Ramos (cell line): ENCODE results near the gene RO60.

Source experiments
- in situ Hi-C: fragments of 300-500 bp; cut with MboI; formaldehyde crosslinking; loops from one replicate; pipeline ENCODE4 v1.14.3; 2022; ENCODE audit warnings: low sequenced_read_pairs; ENCODE audit not compliant: unreplicated experiment

RO60 gene

GRCh38 chr1:193058529-193059281, 707 bp upstream of the RO60 start:
- in situ Hi-C loops = loop anchor here (25.0 kb wide), 1 partner anchor 446 kb away; no protein-coding TSS in a partner anchor

DNA sequence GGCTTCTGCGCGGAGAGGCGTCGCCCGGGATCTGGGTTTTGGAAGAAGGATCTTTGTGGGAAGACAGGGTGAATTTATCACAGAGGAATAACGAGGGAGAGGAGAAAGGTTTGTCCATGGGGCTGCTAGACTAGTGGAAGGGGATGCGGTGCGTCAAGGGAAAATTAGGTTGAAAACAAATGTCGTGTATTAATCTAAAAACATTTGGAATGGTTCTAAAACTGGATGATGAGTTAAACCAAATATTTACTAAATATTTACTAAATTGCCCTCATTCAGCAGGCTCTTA, 647 bp downstream of the RO60 start:
- in situ Hi-C loops = loop anchor here (25.0 kb wide), 1 partner anchor 448 kb away; no protein-coding TSS in a partner anchor

- in situ Hi-C loops = loop anchor here (25.0 kb wide), 1 partner anchor 448 kb away; no protein-coding TSS in a partner anchor
Observed at GRCh38 chr1:193060406-193060805, 994 bp downstream of the RO60 start.

- in situ Hi-C loops = loop anchor here (25.0 kb wide), 1 partner anchor 449 kb away; no protein-coding TSS in a partner anchor
Observed at GRCh38 chr1:193060938-193061337, 1.5 kb downstream of the RO60 start.

DNA sequence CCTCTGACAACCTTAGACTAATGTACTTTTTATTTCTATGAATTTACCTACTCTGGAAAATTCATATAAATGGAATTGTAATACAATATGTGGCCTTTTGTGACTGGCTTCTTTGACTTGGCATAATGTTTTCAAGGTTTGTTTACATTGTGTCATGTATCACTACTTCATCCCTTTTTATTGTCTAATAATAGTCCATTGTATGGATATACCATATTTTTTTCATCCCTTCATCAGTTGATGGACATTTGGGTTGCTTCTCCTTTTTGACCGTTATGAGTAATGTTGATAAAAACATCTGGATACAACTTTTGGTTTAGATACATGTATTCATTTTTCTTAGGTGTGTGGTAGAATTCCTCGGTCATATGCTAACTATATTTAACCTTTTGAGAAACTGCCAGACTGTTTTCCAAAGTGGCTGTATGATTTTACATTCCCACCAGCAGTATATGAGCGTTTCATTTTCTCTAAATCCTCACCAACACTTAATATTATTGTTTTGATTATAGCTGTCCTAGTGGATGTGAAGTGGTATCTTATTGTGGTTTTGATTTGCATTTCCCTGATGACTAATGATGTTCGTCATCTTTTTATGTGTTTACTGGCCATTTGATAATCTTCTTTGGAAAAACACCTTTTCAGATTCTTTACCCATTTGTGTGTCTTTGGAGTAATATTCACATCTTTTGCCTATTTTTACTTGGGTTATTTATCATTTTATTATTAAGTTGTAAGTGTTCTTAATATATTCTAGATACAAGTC, 3.5 kb downstream of the RO60 start:
- in situ Hi-C loops = loop anchor here (25.0 kb wide), 1 partner anchor 451 kb away; no protein-coding TSS in a partner anchor

DNA sequence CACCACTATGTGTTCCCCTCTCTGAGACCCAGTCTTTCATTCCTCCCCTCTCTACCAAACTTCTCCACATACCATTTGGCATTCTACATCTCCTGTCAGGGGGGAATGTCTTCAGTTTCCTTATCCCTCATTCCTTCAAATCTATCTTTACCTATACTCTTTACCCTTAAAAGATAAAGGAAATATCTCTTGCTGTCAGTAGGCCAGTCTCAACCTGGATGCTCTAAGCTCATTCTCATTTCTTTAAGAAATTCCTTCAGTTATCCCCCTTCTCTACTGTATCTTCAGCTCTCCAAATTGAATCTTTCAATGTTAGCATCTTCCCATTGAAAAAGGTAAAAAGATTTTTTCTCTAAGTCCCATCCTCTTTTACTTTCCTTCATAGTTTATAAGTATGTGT, 6.5 kb downstream of the RO60 start:
- in situ Hi-C loops = loop anchor here (25.0 kb wide), 1 partner anchor 454 kb away; no protein-coding TSS in a partner anchor

DNA sequence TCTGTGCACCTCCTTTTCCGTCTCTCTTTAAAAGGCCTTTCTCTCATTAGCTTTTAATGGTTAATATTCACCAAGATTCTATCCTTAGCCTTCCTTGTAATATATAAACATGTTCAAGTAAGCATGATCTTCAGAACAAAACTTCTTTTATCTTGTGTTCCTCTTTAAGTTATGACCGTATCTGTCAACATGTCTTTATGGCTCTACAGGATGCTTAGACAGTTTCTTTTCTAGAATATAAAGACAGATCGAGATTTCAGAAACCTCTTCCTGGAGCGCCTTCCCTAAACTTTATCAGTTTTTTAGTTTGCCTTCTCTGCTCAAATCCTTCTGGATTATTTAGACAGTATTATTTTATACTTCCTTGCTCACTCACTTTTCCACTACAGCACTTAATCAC, 7.2 kb downstream of the RO60 start:
- in situ Hi-C loops = loop anchor here (25.0 kb wide), 1 partner anchor 454 kb away; no protein-coding TSS in a partner anchor

GRCh38 chr1:193068013-193068412, 8.6 kb downstream of the RO60 start:
- in situ Hi-C loops = loop anchor here (25.0 kb wide), 1 partner anchor 456 kb away; no protein-coding TSS in a partner anchor

DNA sequence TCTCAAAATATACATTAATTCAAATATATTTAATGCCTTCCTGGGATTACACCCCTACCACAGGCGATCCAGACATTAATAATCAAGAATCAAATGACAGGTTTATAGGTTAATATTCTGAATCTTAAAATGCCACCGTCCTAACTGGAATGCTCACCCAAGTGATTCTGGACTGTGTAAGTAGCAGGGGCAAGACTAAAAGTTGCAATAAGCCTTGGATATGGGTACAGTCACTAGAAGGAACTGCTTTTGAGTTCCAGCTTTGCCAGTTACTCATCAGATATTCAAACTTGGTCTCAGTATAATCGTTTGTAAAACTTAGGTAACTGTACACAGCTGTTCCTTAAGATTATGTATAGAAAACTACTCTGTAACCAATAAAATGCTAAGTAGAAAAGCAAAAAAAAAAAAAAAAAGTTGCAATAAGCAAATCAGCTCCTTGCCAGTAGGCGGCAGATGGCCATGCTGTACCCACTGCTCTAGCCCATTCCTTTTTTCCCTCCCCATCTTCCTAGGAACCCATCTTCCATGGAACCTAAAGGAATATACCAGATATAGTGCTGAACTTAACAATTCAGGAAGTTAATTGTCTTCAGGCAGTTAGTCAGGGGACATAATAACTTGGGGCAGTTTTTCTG, 10.5 kb downstream of the RO60 start:
- in situ Hi-C loops = loop anchor here (25.0 kb wide), 1 partner anchor 458 kb away; no protein-coding TSS in a partner anchor

GRCh38 chr1:193070386-193070753, 11.0 kb downstream of the RO60 start:
- in situ Hi-C loops = loop anchor here (25.0 kb wide), 1 partner anchor 458 kb away; no protein-coding TSS in a partner anchor

DNA sequence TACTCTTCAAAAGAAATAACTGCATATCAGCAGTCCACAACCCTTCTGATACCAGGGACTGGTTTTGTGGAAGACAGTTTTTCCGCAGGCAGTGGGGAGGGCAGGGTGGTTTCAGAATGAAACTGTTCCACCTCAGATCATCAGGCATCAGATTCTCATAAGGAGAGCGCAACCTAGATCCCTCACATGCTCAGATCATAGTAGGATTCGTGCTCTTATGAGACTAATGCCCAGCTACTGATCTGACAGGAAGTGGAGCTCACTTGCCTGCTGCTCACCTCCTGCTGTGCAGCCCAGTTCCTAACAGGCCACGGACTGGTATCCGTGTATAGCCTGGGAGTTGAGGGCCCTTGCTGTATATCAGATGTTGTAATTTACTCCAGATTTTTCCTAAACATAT, 11.5 kb downstream of the RO60 start:
- in situ Hi-C loops = loop anchor here (25.0 kb wide), 1 partner anchor 459 kb away; no protein-coding TSS in a partner anchor

- in situ Hi-C loops = no loop called here
Observed at GRCh38 chr1:193077991-193078390, 18.6 kb downstream of the RO60 start.

GRCh38 chr1:193079187-193079586, 19.8 kb downstream of the RO60 start:
- in situ Hi-C loops = no loop called here

GRCh38 chr1:193083365-193084088, 24.1 kb downstream of the RO60 start:
- in situ Hi-C loops = no loop called here

GRCh38 chr1:193085263-193085662, 25.9 kb downstream of the RO60 start:
- in situ Hi-C loops = no loop called here

- in situ Hi-C loops = no loop called here
Observed at GRCh38 chr1:193086342-193086741, 26.9 kb downstream of the RO60 start.

- in situ Hi-C loops = no loop called here
Observed at GRCh38 chr1:193087893-193088292, 28.5 kb downstream of the RO60 start.

DNA sequence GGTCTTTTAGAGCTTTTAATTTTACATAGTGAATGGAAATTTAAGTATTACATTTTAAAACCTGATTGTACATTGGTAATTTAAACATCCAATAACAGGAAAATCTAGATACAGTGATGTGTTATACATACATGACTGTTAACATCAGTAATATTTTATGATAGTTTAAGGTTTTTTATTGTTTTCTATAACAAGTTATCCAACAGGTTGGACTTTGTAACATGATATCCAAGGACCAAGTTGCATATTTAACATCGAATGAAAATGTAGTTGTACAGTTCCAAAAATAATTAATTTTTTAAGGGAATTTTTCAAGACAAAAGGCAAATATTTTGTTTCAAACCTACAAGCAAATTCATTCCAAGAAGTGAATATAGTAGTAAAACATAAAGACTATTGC, 31.5 kb downstream of the RO60 start:
- in situ Hi-C loops = no loop called here

- in situ Hi-C loops = no loop called here
Observed at GRCh38 chr1:193094112-193094511, 34.7 kb downstream of the RO60 start.

GRCh38 chr1:193102662-193103061, 43.2 kb downstream of the RO60 start:
- in situ Hi-C loops = no loop called here
